Right ventricle myocardium superior (tissue), 1 donor: ENCODE results near the gene ZNF136. TPM values are rescaled to one million over a fixed set of nuclear protein-coding genes. Genes with fewer than 3 reads are reported as not detected.
A peak's percentile ranks its signal among the peaks of the same experiment; 100 is the strongest.

Source experiments
- ATAC-seq: fragments of 200-7000 bp; cut with Tn5 transposase; one replicate; pipeline ENCODE4 v1.9.1; 2020; ENCODE audit warnings: mild to moderate bottlenecking; ENCODE audit not compliant: poor library complexity
- DNase-seq: peaks from one replicate; pipeline ENCODE4 v3.0.0-alpha.2; 2020
- intact Hi-C: fragments of 100-400 bp; cut with DNase I; formaldehyde crosslinking; loops from one replicate; pipeline ENCODE4 v1.11.2; 2022
- long read RNA-seq: library from polyadenylated mRNA; unstranded; transcript quantifications from one replicate; pipeline ENCODE4 v2.0.0, GENCODE V29; 2021
- total RNA-seq: library from RNA; stranded (reverse); fragmentation: NEBNext Ultra II Directional; extraction: Animal tissue kit (Norgen Biotek cat#: 25700); gene quantifications from one replicate; pipeline ENCODE4 v1.2.1, GENCODE V29; 2021
- donor health status: DM: no; HTN: yes; CAD: no; lungs with severe emphysema.

ZNF136 gene
- total RNA-seq = 4.2 TPM
- long read RNA-seq, transcript ZNF136-201 (4 exons, 3,643 nt) = major isoform, 8 of 9 reads
- long read RNA-seq, partial matches to known transcripts = 0 of 9 reads
- long read RNA-seq, other reads (novel, unspliced or antisense) = 1 of 9 reads

DNA sequence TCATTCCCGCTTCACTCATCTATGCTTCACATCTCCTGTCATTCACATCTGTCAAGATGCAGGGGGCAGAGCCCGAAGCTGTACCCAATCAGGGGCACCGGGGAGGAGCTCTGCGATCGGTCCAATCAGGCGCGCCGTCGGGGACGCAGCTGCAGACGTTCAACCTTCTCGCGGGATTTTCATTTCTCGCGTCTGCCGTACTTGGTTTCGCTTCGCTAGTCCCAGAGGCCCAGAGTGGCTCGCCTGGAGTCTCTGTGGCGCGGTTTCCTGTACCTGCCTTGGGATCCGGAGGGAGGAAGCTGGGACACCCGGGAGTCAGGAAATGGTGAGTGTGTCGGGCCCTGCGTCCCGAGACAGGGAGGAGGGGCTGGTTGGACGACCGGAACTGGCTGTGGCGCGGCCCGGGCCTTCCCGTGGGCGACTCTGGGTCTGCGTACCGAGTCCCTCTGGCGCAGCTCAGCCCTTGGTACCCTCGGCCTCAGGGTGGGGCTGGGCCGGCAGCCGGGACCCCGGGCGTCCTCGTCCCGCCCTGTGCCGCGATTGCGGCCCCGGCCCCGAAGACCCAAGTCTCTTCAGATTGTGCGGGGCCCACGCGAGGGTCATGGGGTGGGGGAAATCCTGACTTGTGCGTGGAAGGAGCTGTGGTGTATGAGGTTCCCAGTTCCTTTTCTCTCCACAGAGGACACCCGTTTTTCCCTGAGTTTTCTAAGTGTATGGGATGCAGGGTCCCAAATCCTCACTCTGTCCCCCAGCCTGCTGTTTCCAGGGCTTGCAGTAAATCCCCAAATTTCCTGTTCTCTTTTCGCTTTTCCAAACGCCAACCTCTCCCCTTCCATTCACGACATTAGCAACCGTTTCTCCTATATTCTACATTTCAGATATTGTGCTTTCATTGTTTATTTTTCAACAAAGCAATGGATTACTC, at the start of gene ZNF136:
ZNF136 (plus strand) TSS at position 215 of the 925 bp plus-strand sequence; CDS start at position 323, 108 bp downstream.
- intact Hi-C loops = no loop called here
- ATAC-seq = peak; percentile 99
- peak; percentile 97 for DNase-seq

DNA sequence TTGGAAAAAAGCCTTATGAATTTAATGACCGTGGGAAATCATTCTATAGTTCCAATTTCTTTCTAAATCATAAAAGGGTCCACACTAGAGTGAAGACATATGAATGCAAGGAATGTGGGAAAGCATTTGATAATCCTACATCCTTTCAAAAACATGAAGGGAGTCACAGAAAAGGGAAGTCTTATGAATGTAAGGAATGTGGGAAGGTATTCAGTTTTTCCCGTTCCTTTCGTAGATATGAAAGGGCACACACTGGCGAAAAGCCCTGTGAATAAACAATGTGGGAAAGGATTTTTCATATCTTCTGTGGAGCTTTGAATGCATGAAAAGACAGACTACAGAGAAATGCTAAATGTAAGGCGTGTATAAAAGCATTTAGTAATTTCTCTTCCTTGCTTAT, 49.8 kb upstream of the ZNF136 start:
- ATAC-seq = no peak
- intact Hi-C loops = no loop called here
- DNase-seq = no peak

DNA sequence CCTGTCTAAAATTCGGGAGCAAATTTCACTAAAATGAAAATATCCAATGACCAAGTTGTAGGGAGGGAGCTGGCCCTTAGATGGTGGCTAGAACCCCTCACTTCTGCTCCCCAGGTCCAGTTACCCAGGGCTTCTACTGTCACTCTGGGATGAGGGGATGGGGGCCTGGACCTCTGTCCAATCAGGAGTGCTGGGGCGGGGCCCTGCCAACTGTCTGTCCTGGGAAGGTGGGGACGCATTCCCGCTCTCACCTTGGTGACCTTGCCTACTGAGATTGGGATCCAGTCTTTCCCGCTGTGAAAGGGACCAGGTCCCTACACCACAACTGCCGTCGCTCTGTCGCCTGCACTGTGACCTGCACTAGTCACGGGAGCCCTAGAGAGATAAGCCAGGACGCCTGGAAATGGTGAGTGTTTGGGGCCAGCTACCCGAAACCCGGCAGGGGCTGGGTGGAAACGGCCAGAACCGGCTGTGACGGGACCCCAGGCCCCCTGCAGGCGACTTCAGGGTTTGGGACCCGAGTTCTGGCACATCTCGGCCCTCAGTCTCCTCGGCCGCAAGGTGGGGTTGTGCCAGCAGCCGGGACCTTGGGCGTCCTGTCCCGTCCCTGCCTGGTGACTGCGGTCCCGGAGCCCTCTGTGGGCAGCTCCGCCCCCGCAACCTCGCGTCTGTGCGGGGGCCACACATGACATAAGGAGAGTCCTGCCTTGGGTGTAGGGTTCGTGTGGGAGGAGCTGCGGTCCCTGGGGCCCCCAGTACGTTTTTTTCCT, 45.5 kb upstream of the ZNF136 start:
- ATAC-seq (no peak), DNase-seq (no peak)
- intact Hi-C loops = no loop called here

DNA sequence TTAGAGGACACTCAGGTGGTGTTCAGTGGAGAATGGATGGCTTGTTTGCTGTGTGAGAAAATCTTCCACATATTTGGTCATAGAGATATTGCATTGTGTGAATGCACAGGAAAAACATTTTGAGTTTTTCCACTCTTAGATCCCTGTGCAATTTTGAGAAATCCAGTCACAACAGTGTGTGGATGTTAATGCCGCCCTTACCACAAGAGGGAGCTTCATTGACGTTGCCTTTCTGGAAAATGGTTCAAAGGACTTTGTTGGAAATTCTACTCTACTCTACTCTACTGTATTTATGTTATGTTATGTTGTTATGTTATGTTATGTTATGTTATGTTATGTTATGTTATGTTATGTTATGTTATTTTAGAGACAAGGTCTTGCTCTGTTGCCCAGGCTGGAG, 36.2 kb upstream of the ZNF136 start:
- DNase-seq (no peak), ATAC-seq (no peak)
- intact Hi-C loops = no loop called here

DNA sequence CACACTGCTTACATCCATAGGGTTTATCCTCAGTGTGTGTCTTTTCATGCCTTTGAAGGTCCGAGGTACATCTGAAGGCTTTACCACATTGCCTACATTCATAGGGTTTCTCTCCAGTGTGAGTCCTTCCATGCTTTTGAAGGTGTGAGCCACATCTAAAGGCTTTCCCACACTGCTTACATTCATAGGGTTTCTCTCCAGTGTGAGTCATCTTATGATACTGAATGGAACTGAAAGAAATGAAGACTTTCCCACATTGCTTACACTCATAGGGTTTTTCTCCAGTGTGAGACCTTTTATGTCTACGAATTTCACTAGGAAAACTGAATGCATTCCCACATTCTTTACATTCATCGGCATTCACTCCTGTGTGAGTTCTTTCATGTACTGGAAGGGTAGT, 29.8 kb upstream of the ZNF136 start:
- no peak for ATAC-seq
- no peak for DNase-seq
- intact Hi-C loops = no loop called here

DNA sequence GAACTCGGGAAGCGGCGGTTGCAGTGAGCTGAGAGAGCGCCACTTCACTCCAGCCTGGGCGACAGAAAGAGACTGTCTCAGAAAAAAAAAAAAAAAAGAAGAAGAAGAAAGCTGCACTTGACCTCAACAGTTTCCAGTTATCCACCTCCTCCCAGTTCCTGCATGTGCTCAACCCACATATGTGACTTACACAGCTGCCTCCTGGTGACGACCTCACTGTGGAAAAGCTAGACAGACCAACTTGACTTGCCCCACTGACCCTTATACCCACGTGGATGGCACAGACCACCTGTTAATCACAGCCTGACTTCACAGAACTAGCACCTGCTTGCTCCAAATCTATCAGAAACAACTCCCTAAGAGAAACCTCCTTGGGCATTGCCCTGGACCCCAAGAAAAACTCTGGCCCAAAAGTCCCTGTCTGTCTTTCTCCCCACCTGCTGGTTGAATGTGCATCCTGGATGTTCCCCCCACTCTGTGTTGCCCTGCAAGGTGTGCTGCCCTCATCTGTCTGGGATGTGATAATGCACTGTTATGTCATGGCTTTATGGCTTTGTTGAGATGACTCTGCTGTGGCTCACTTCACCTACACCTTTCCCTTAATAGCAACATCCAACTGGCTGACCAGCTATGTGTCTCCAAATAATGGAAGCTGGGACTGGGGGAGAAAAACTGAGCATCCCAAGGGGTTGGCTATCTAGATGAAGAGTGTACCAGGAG, 25.5 kb upstream of the ZNF136 start:
- intact Hi-C loops = no loop called here
- DNase-seq (no peak), ATAC-seq (no peak)

DNA sequence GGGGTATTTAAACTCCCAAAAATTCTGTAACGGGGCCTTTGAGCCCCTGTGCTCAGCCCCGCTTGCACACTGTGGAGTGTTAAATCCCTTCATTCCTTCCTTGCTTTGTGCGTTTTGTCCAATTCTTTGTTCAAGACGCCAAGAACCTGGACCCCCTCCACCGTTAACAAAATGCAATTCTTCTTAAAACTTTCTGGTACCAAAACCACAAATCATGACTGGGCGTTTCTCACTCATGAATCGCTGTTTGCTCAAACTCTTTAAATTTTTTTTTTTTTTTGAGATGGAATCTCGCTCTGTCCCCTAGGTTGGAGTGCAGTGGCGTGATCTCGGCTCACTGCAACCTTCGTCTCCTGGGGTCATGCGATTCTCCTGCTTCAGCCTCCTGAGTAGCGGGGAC, 23.6 kb upstream of the ZNF136 start:
- no peak for DNase-seq
- ATAC-seq = no peak
- intact Hi-C loops = no loop called here

DNA sequence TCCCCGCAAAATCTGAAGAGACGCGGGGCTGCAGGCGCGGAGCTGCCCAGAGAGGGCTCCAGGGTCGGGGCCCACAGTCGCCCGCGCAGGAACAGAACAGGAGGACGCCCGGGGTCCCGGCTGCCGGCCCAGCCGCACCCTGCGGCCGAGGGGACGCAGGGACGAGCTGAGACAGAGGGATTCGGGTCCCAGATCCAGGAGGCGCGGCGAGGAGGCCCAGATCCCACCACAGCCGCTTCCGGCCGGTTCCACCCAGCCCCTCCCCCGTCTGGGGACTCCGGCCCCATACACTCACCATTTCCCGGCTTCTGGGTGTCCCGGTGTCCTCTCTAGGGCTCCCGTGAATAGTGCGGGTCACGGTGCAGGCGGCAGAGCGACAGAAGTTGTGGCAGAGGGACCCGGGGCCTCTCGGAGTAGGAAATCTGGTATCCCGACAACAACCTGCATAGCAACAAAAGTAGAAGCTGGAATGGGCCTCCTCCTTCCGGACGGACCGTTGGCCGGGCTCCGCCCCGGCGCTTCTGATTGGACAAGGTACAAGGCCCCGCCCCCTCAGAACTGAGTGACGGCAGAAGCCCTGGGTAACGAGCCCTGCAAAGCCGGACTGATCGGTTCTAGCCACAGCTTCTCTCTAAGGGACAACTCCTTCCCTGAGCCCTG, 22.9 kb upstream of the ZNF136 start, which contains the start of gene ZNF20:
ZNF20 (minus strand) TSS at position 466 of the 660 bp plus-strand sequence; CDS start at position 298, 168 bp downstream.
- intact Hi-C loops = loop anchor here (2.0 to 10.0 kb wide), 5 partner anchors 45 to 258 kb away; partner anchors contain the start of gene ZNF763
- ATAC-seq (peak; percentile 99), DNase-seq (peak; percentile 97)

DNA sequence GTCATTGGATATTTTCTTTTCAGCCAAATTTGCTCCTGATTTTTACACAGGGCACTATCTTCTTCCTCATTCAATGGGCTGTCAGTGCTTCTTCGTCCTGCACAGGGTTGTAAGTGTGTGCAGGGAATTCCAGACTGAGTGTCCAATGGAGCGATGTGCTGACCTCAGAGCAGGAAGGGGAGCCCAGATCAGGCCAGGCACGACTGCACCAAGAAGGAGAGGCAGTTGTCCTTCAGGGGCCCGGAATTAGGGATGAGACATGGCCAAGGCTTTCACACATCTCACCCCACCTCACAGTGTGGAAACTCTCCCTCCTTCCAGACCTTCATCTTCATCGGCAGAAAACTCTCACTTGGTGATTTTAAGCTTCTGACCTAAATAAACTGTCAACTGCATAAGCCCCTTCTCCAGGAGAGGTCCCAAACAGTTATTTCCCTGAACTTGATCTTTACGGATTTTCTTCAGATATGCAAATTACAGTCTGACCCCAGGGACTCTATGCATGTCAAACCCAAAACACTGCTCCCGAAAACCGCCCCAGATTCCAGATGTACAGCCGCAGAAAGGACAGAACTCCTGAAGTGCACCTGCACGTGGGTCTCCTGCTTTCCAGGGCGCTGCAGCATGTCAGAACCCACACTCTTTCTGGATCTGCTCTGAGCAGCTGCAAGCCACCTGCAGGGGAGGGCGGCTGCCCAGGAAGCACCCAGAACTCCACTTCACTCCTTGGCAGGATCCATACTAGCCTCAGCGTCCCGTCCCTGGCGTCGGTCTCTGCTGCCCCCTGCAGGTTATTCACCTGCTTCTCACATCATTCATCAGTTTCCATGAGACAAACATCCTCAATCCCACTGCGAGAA, 22.1 kb upstream of the ZNF136 start:
- ATAC-seq = peak; percentile 94
- DNase-seq = peak; percentile 92
- intact Hi-C loops = loop anchor here (2.0 to 10.0 kb wide), 5 partner anchors 46 to 258 kb away; partner anchors contain the start of gene ZNF763

DNA sequence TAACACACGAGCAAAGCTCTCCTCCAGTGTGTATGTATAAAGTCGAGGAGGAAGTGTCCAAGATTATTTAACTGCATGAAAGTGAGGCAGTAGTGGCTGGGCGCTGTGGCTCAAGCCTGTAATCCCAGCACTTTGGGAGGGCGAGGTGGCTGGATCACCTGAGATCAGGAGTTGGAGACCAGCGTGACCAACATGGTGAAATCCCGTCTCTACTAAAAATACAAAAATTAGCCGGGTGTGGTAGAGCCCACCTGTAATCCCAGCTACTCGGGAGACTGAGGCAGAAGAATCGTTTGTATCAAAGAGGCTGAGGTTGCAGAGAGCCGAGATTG, 21.5 kb upstream of the ZNF136 start:
- ATAC-seq = no peak
- intact Hi-C loops = loop anchor here (2.0 to 10.0 kb wide), 5 partner anchors 47 to 259 kb away; partner anchors contain the start of gene ZNF763
- DNase-seq = no peak

DNA sequence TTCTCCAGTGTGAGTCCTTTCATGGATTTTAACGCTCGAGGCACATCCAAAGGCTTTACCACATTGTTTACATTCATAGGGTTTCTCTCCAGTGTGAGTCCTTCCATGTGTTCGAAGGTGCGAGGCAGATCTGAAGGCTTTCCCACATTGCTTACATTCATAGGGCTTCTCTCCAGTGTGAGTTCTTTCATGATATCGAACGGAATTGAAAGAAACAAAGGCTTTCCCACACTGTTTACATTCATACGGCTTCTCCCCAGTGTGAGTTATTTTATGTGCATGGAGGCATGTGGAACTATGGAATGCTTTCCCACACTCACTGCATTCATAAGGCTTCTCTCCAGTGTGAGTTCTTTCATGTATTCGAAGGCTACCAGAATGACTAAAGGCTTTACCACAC, 17.5 kb upstream of the ZNF136 start:
- ATAC-seq (no peak), DNase-seq (no peak)
- intact Hi-C loops = loop anchor here (10.0 kb wide), 2 partner anchors 51 to 181 kb away; partner anchors contain the start of gene ZNF763

DNA sequence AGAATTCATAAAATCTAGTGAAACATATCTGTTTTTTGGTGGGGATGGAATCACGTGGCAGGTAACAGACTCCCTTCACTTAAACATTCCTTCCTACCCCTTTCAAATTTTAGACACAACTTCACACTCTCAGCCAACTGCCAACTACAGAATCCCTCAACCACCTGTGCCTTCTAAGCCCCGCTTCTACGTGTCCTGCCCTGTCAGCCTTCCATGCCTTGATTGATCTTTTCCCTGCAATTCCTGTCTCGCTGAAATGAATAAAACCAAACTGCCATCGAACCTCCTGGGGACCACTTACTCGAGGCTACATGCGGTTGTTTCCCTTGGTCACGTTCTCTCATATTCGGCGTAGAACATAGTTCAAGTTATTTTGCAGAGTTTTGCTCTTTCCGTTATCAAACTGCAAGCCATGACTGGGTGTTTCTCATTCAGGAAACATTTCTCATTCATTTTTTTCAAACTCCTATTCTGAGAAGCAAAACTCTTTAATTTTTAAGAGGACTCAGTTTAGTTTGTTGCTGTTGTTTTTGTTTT, 7.5 kb upstream of the ZNF136 start:
- intact Hi-C loops = no loop called here
- ATAC-seq = no peak
- DNase-seq = no peak

DNA sequence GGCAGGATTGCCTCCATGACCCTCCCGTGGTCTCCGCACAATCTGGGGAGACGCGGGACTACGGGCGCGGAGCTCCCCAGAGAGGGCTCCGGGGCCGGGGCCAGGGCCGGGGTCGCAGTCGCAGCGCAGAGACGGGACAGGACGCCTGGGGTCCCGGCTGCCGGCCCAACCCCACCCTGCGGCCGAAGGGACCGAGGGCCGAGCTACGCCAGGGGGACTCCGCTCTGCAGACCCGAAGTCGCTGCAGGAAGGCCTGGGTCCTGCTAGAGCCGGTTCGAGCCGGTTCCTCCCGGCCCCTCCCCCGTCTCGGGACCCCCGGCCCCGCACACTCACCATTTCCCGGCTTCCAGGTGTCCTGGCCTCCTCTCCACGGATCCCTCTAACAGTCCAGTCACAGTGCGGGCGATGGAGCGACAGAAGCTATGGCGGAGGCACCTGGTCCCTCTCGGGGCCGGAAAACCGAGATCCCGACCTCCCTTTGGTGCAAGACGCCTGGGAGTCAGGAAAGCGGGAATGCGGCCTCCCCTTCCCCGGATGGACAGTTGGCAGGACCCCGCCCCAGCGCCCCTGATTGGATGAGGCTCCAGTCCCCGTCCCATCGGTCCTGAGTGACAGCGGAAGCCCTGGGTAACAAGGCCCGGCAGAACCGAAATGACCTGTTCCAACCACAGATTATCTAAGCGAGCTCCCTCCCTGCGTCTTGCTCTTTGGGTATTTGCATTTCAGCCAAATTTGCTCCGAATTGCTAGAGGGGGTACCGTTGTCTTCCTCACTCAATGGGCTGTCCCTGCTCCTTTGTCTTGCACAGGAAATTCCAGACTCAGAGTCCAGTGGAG, 6.5 kb upstream of the ZNF136 start, which contains the start of gene ZNF625:
ZNF625 (minus strand) TSS at position 512 of the 836 bp plus-strand sequence; CDS start at position 336, 176 bp downstream.
- peak; percentile 98 for ATAC-seq
- intact Hi-C loops = no loop called here
- peak; percentile 92 for DNase-seq

DNA sequence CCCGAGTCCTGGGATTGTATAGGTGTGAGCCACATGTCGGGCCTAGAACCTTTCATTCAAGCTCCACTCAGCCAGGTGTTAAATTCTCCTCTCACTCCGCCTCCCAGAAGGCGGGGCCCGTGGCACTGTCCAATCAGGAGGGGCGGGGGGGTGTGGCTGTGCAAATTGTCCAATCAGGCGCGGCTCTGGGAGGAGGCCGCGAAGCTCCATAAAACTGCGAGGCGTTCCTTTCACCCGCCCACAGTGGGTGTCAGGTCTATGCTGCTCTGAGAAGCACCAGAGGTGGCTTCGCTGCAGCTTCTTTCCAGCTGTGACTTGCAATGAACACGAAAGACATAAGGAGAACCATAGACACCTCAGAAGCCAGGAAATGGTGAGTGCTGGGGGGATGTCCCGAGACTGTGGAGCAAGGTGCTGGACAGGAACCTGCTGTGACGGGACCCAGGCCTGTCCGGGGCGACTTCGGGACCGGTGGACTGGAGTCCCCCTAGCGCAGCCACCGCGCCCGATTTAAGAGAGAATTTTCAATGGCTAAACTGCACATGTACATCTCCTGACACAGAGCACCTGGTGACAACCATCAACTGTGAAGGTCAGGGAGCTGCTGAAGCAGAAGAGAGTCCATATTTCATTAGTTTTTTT, 3.0 kb upstream of the ZNF136 start:
- intact Hi-C loops = no loop called here
- ATAC-seq (no peak), DNase-seq (no peak)

DNA sequence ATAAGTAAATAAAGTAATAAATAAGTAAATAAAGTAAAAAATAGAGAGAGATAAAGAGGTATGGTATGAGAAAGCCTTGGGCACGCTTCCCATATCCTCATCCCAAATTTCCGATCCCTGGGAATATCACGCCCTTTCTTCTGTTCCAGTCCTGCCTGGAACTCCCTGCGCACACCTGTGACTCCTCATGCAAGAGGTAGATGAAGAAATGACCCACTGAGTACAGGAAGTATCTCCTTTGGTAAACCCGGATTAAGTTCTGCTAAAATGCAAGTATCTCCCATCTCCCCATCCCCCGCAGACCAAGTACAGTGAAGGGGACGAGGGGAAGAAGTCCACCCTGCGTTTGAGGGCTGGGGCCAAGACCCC, 399 bp upstream of the ZNF136 start:
- DNase-seq = no peak
- ATAC-seq = no peak
- intact Hi-C loops = no loop called here

DNA sequence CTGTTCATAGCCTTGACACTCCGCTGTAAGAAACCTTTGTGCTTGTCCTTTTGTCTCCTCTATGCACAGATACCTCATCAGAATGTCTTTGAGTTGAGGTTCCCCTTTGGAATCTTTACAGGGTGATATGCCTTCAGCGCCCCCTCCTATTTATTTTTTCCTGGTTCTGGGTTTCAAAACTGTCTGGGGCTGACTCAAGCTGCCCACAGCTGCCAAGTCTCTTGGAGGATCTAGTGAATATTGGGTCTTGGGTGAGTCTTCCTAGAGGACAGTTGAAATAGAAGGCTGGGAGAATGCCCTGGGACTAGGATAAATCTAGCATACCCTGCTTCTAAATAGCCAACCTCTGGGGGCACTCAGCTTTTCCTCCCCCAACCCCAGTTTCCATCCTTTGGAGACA, 930 bp downstream of the ZNF136 start:
- intact Hi-C loops = no loop called here
- no peak for DNase-seq
- ATAC-seq = no peak
